NCI-H2171 treated with DMSO at 0.1 percent for 48 hours (cell line): Measurements from ENCODE around the gene MRPL44.
A peak's percentile ranks its signal among the peaks of the same experiment; 100 is the strongest.
"Not testable (repeated sequence)": the region's sequence is repeated elsewhere in the genome, so short reads cannot be mapped to it uniquely, and the experiment has no call there.

Experiments used
- DNase-seq: peaks from one replicate; lab custom pipeline; 2025; lab: John Stamatoyannopoulos, UW

MRPL44 gene

DNA sequence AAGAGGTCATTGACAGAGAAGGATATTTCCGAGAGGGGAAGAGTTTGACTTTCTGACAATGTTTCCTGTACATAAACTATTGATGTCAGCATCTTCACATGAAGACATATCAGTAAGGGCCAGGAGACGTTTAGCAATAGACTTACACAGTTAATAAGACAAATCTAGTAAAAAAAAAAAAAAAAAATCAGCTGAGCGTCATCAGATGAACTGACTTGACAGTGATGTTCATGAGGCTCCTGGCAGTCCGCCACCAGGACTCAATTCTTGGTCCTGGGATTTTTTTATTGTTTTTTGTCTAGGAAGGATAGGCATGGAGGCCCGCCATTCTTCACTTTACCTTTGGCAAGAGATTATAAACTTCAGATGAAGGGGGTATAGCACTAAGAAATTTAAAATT is 14.5 kb downstream of the MRPL44 start:
- no peak for DNase-seq

- DNase-seq = no peak
Measured at GRCh38 chr2:223972656-223973102, 15.4 kb downstream of the MRPL44 start.

DNA sequence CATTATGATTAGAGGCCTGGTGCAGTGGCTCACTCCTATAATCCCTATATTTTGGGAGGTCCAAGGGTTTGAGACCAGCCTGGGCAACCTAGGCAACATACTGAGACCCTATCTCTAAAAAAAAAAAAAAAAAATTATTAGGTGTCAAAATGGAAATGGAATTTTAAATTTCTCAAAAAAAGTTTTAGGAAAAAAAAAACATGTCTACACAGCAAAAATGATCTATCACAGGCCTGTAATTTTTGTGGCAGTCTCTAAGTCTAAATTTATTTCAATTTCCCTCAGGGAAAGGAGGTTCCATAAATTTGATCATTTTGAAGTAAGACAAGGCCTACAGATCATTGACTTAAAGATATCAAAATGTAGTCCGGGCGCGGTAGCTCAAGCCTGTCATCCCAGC is 16.3 kb downstream of the MRPL44 start:
- DNase-seq = no peak

DNA sequence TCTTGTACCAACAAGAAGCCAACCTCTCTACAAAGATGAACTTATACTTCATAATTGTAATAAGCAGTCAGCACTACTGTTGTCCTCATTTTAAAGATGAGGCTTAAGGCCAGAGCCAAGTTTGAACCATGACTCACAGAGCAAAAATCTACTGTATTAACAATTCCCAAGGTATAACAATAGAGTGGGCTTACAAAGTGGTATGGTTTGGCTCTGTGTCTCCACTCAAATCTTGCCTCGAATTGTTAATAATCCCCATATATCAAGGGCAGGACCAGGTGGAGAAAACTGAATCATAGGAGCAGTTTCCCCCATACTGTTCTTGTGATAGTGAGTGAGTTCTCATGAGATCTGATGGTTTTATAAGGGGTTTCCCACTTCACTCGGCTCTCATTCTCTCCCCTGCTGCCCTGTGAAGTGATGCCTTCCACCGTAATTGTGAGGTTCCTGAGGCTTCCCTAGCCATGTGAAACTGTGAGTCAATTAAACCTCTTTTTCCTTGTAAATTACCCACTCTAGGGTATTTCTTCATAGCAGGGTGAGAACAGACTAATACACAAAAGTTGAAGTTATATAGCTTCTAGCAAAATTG is 19.5 kb downstream of the MRPL44 start:
- DNase-seq = no peak

DNA sequence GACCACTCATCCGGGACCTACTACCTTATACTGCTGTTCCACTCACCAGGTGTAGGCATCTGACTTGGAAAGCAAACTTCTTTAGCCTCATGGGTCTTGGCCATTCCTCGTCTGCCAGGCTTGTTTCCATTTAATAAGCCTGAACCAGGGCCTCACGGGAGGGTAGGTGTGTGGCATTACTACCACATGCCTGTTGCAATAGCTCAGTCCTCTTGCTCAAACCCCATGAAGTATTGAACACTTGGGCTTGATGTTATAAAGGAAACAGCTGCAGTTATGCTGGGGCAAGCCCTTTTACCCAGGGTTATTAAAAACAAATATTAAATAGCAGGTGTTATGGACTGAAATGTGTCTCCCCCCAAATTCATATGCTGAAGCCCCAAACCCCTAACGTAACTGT is 21.2 kb downstream of the MRPL44 start:
- no peak for DNase-seq

DNA sequence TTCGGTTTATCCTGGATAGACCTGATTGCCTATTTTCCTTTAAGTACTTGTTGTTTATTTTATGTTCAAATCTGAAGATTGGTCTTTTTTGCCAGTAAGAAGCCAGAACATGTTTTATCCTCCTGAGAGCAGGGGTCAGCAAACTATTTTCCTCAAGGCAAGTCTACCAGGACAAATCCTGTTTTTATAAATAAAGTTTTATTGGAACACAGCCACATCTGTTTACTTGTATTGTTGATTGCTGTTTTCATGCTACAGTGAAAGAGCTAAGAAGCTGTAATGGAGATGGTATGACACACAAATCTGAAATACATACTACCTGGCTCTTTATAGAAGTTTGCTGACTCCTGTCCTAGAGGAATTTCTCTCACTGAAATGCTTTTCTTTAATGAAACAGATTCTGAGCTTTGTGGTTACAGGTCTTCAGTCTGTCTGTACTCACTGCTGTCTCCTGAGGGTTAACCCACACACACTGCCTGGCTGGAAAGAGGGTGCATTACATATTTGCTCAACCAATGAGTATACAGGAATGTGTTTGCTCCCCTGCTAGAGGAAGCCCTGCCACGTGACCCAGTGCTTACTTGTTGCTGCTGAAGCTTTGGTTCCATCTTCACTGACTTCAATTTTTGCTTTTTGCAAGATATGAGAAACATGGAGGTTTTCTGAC is 22.6 kb downstream of the MRPL44 start:
- DNase-seq = no peak

- no peak for DNase-seq
Measured at GRCh38 chr2:223980397-223980735, 23.1 kb downstream of the MRPL44 start.

DNA sequence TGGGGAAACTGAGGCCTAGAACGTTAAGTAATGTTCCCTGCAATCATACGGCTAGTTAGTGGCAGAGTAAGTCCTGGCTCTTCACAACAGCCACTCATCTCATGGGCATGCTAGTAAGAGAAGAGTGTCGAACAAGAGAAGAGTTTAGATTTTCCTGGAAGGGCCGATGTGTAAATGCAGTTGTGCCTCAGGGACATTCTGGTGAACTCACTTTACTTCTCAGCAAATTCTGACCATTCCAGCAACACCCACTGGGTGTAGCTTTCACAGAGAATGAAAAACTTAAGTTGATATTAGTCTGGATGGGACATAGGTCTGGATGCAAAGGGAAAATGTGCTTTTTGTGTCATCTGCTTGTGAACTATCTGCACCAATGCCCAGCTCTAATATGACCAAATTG is 23.5 kb downstream of the MRPL44 start:
- DNase-seq = no peak

GRCh38 chr2:223981241-223981640 is 24.0 kb downstream of the MRPL44 start:
- DNase-seq = no peak

GRCh38 chr2:223989206-223989855 is 32.1 kb downstream of the MRPL44 start:
- DNase-seq = no peak

GRCh38 chr2:223989856-223990232 is 32.6 kb downstream of the MRPL44 start:
- DNase-seq = no peak

DNA sequence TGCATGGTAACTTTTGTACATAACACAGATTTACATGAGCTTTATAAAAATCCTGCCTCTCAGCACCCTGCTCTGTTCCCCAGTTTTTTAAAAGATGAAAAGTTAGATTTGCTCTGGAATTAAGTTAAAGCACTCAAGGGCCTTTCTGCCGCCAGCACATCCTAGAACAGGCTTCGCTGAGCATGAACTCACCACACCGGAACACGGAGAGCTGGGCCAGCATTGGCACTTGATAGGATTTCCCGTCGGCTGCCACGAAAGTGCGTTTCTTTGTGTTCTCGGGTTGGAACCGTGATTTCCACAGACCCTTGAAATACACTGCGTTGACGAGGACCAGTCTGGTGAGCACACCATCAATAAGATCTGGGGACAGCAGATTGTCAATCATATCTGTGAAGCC is 34.3 kb downstream of the MRPL44 start:
- DNase-seq = no peak

GRCh38 chr2:223993634-223994232 is 36.5 kb downstream of the MRPL44 start:
- peak; percentile 29 for DNase-seq

GRCh38 chr2:223994562-223995162 is 37.4 kb downstream of the MRPL44 start:
- DNase-seq = no peak

GRCh38 chr2:223995569-223995968 is 38.3 kb downstream of the MRPL44 start:
- DNase-seq = no peak

DNA sequence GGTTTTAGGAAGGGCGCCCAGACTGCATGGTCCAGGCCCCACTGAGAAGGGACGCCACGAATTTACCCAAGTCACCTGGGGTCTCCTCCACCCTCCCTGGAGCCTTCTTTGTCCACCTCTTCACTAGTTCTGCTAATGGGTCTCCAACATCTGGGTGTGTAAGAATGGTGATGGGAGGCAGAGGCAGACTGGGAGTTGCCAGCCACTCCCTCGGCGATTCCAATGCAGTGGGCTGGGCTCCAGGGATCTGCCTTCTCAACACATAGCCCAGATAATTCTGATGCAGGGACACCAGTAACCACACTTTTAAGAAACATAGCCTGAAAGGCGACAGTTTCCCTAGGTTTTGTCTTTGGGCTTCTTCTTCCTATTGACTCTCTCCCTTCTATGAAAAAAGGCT is 39.1 kb downstream of the MRPL44 start:
- no peak for DNase-seq

GRCh38 chr2:223997938-223998337 is 40.7 kb downstream of the MRPL44 start:
- DNase-seq = no peak

DNA sequence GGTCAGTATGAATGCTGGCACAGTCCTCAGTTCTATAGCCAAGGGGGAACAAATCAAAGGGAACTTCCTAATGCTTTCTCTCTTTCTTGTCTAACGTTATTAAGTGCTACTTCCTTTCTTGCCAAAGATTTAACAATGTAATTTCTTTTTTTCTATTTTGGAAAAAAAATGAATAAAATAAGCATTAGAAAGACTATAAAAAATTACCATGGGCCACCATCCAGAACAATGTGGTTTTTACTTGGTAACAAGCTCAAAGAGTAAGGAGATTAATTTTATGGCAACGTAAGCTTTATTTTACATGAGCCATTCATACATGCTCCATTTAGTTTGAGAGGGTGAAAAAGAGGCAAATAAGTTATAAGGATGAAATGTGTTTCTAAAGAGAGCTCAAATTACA is 41.7 kb downstream of the MRPL44 start:
- DNase-seq = no peak

GRCh38 chr2:223999862-224000261 is 42.6 kb downstream of the MRPL44 start:
- no peak for DNase-seq

- not testable (repeated sequence) for DNase-seq
Measured at GRCh38 chr2:224000662-224001061, 43.4 kb downstream of the MRPL44 start.

GRCh38 chr2:224004105-224004695 is 46.9 kb downstream of the MRPL44 start:
- DNase-seq = no peak

DNA sequence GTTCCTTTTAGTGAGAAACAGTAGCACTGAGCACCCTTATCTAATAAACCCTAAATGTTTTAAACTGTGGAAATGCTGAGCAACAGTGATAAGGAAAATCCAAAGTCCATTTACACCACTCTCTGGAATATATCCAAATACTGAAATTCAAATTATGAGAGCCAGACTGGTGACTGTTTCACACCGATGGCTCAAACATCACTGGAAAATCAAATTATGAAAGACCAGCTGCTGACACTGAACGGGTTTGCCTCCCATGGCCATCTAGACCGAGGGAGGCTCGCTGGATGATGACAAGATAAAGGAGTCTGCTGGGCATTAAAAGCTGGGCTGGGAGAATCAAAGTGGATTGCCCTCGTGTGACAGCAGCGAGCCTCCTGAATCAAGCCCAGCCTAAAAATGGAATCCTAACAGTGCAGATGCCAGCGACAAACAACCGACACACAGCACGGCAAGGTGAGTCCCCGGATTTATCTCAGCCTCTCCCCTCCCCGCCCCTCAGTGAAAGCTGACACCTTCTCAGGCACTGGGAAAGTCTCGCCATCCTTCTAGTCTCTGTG is 51.5 kb downstream of the MRPL44 start:
- DNase-seq = peak; percentile 21
